K562 (cell line): ENCODE data around the gene CTNS. TPM values are rescaled to one million over a fixed set of nuclear protein-coding genes. Genes with fewer than 3 reads are reported as not detected.

Experiments
- CBX1 ChIP-seq: sonication (generic); IDR thresholded peaks from 2 replicates; pipeline ENCODE4 v1.6.1; 2016; ENCODE audit warnings: antibody characterized with exemption, low read depth, mild to moderate bottlenecking
- HNRNPL ChIP-seq: fragments of 200-400 bp; formaldehyde crosslinking; IDR thresholded peaks from 2 replicates; pipeline ENCODE4 v1.6.1; 2017; ENCODE audit warnings: low read depth, mild to moderate bottlenecking, low read length
- KHSRP ChIP-seq: fragments of 450-650 bp; IDR thresholded peaks from 2 replicates; pipeline ENCODE4 v1.6.1; 2017
- NCOA1 ChIP-seq: fragments of 450-650 bp; IDR thresholded peaks from 2 replicates; pipeline ENCODE4 v1.6.1; 2016; ENCODE audit warnings: low read depth
- ZKSCAN8 ChIP-seq: fragments of 200-800 bp; sonication (Bioruptor generic); IDR thresholded peaks from 2 replicates; pipeline ENCODE4 v1.6.1; 2016; ENCODE audit warnings: missing genetic modification characterization, missing compliant biosample characterization
- ZNF134 ChIP-seq: fragments of 250-450 bp; sonication (Bioruptor Pico); conservative IDR thresholded peaks from 2 replicates; pipeline ENCODE4 v1.4.0; 2020
- polyA plus RNA-seq, 8 experiments: library from polyadenylated mRNA; depleted of rRNA in 4 of 8; stranded (reverse) in 5 of 8; unstranded in 3 of 8; fragments of >200 nt; fragmentation: Nextera tagmentation in 2 of 8; fragmentation: Illumina TruSeq in 1 of 8; extraction: Ambion mirVana in 2 of 8; extraction: Trizol in 1 of 8; gene quantifications; 2 replicates each; pipeline versions ENCODE4 v1.2.1 to v1.2.3, GENCODE V29; 2011 to 2014; ENCODE audit warnings: inconsistent platforms in 1 of 8, missing spikeins in 1 of 8
- total RNA-seq, 7 experiments: library from RNA; depleted of rRNA in 6 of 7; stranded (reverse); fragments of >200 nt in 6 of 7; fragmentation: Illumina TruSeq in 2 of 7; extraction: Trizol in 2 of 7; gene quantifications; 2 replicates each; pipeline versions ENCODE4 v1.2.1 to v1.2.3, GENCODE V29; 2011 to 2021; ENCODE audit warnings: low replicate concordance in 1 of 7
- TF ChIP-seq, protein P1 (sequence below): sonication (generic); IDR thresholded peaks from 2 replicates; pipeline ENCODE4 v1.6.1; 2016
- TF ChIP-seq, protein P2 (sequence below): fragments of 450-650 bp; IDR thresholded peaks from 2 replicates; pipeline ENCODE4 v1.6.1; 2017; ENCODE audit warnings: antibody characterized with exemption
- TF ChIP-seq, protein P3 (sequence below): fragments of 450-650 bp; formaldehyde crosslinking; IDR thresholded peaks from 2 replicates; pipeline ENCODE4 v1.4.0; 2022; ENCODE audit warnings: mild to moderate bottlenecking, moderate library complexity
- TF ChIP-seq, protein P4 (sequence below), 2 experiments: fragments of 150-350 bp in 1 of 2; IDR thresholded peaks; 2 replicates each; pipeline ENCODE4 v1.6.1; 2012 to 2016; ENCODE audit warnings: low read depth in 2 of 2, low read length in 2 of 2, mild to moderate bottlenecking in 1 of 2, moderate library complexity in 1 of 2
- TF ChIP-seq, protein P5 (sequence below), 3 experiments: fragments of 200-800 bp in 1 of 3; fragments of 250-450 bp in 1 of 3; fragments of 450-650 bp in 1 of 3; sonication (Bioruptor Pico) in 1 of 3; sonication (Bioruptor generic) in 1 of 3; formaldehyde crosslinking in 1 of 3; IDR thresholded peaks; 2 replicates each; pipeline versions ENCODE4 v1.6.1 to v1.8.0; 2016 to 2022; ENCODE audit warnings: mild to moderate bottlenecking in 2 of 3, missing genetic modification characterization in 2 of 3, missing compliant biosample characterization in 1 of 3, moderate library complexity in 1 of 3
- TF ChIP-seq, protein P6 (sequence below), 2 experiments: fragments of 450-650 bp; conservative IDR thresholded peaks; 2 replicates each; pipeline ENCODE4 v1.6.1; 2017; ENCODE audit warnings: mild to moderate bottlenecking in 2 of 2, moderate library complexity in 2 of 2
- TF ChIP-seq, protein P7 (sequence below): fragments of 450-650 bp; IDR thresholded peaks from 2 replicates; pipeline ENCODE4 v1.6.1; 2016

Gene CTNS
- total and polyA plus RNA-seq, 9 of the 15 experiments (the other 6 are each of a cell fraction or from before 2014, with no cell fraction given), result 0.66 to 8.4 (median 4.9) TPM

DNA sequence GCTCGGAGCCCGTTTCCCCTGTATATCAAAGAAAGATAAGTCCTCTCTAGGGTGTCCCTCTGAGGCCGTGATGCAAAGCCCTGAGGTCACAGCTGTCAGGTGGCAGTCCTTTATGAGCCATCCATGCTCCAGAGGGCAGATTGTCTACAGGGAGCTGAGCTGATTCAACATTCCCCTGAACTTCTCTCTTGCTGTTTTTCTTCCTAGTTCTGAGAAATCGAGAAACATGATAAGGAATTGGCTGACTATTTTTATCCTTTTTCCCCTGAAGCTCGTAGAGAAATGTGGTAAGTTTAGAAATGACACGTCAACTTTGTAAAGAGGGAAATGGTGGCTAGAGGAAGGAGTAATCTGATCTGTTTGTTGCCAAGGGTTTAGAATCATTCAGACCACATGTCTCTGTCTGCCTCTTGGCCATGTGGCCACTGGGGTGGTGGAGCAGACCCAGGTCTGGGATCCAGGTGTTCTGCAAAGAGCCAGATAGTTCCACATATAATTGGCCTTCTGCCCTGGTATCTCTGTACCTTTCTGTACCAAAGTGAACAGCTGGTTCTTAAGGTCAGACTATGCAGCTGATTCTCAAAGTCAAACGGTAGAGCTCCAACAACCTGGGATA lies 3.5 kb downstream of the CTNS start (continued):
- TF ChIP-seq, protein P1, sequence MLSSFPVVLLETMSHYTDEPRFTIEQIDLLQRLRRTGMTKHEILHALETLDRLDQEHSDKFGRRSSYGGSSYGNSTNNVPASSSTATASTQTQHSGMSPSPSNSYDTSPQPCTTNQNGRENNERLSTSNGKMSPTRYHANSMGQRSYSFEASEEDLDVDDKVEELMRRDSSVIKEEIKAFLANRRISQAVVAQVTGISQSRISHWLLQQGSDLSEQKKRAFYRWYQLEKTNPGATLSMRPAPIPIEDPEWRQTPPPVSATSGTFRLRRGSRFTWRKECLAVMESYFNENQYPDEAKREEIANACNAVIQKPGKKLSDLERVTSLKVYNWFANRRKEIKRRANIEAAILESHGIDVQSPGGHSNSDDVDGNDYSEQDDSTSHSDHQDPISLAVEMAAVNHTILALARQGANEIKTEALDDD, result 0 out of 2 replicates have a peak, but pooled peaks have one; percentile 37
- TF ChIP-seq KHSRP, result no peak
- TF ChIP-seq, protein P2, sequence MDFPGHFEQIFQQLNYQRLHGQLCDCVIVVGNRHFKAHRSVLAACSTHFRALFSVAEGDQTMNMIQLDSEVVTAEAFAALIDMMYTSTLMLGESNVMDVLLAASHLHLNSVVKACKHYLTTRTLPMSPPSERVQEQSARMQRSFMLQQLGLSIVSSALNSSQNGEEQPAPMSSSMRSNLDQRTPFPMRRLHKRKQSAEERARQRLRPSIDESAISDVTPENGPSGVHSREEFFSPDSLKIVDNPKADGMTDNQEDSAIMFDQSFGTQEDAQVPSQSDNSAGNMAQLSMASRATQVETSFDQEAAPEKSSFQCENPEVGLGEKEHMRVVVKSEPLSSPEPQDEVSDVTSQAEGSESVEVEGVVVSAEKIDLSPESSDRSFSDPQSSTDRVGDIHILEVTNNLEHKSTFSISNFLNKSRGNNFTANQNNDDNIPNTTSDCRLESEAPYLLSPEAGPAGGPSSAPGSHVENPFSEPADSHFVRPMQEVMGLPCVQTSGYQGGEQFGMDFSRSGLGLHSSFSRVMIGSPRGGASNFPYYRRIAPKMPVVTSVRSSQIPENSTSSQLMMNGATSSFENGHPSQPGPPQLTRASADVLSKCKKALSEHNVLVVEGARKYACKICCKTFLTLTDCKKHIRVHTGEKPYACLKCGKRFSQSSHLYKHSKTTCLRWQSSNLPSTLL, result no peak
- TF ChIP-seq ZKSCAN8 (CRISPR knock-in tag), result no peak
- no peak for TF ChIP-seq HNRNPL
- peak; percentile 37; the same call in 1 of the 2 replicates for TF ChIP-seq NCOA1
- TF ChIP-seq ZNF134 (CRISPR knock-in tag), result no peak
- TF ChIP-seq, protein P3, sequence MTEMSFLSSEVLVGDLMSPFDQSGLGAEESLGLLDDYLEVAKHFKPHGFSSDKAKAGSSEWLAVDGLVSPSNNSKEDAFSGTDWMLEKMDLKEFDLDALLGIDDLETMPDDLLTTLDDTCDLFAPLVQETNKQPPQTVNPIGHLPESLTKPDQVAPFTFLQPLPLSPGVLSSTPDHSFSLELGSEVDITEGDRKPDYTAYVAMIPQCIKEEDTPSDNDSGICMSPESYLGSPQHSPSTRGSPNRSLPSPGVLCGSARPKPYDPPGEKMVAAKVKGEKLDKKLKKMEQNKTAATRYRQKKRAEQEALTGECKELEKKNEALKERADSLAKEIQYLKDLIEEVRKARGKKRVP (CRISPR knock-in tag), result no peak
- TF ChIP-seq, protein P4, sequence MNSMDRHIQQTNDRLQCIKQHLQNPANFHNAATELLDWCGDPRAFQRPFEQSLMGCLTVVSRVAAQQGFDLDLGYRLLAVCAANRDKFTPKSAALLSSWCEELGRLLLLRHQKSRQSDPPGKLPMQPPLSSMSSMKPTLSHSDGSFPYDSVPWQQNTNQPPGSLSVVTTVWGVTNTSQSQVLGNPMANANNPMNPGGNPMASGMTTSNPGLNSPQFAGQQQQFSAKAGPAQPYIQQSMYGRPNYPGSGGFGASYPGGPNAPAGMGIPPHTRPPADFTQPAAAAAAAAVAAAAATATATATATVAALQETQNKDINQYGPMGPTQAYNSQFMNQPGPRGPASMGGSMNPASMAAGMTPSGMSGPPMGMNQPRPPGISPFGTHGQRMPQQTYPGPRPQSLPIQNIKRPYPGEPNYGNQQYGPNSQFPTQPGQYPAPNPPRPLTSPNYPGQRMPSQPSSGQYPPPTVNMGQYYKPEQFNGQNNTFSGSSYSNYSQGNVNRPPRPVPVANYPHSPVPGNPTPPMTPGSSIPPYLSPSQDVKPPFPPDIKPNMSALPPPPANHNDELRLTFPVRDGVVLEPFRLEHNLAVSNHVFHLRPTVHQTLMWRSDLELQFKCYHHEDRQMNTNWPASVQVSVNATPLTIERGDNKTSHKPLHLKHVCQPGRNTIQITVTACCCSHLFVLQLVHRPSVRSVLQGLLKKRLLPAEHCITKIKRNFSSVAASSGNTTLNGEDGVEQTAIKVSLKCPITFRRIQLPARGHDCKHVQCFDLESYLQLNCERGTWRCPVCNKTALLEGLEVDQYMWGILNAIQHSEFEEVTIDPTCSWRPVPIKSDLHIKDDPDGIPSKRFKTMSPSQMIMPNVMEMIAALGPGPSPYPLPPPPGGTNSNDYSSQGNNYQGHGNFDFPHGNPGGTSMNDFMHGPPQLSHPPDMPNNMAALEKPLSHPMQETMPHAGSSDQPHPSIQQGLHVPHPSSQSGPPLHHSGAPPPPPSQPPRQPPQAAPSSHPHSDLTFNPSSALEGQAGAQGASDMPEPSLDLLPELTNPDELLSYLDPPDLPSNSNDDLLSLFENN (IDR thresholded peaks at IDR 0.05; ENCODE audit: low read depth in 2 of 2, low read length in 2 of 2), result no peak
- TF ChIP-seq, protein P5, sequence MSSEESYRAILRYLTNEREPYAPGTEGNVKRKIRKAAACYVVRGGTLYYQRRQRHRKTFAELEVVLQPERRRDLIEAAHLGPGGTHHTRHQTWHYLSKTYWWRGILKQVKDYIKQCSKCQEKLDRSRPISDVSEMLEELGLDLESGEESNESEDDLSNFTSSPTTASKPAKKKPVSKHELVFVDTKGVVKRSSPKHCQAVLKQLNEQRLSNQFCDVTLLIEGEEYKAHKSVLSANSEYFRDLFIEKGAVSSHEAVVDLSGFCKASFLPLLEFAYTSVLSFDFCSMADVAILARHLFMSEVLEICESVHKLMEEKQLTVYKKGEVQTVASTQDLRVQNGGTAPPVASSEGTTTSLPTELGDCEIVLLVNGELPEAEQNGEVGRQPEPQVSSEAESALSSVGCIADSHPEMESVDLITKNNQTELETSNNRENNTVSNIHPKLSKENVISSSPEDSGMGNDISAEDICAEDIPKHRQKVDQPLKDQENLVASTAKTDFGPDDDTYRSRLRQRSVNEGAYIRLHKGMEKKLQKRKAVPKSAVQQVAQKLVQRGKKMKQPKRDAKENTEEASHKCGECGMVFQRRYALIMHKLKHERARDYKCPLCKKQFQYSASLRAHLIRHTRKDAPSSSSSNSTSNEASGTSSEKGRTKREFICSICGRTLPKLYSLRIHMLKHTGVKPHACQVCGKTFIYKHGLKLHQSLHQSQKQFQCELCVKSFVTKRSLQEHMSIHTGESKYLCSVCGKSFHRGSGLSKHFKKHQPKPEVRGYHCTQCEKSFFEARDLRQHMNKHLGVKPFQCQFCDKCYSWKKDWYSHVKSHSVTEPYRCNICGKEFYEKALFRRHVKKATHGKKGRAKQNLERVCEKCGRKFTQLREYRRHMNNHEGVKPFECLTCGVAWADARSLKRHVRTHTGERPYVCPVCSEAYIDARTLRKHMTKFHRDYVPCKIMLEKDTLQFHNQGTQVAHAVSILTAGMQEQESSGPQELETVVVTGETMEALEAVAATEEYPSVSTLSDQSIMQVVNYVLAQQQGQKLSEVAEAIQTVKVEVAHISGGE (CRISPR knock-in tag; IDR thresholded peaks at IDR 0.05), result no peak
- TF ChIP-seq, protein P6, sequence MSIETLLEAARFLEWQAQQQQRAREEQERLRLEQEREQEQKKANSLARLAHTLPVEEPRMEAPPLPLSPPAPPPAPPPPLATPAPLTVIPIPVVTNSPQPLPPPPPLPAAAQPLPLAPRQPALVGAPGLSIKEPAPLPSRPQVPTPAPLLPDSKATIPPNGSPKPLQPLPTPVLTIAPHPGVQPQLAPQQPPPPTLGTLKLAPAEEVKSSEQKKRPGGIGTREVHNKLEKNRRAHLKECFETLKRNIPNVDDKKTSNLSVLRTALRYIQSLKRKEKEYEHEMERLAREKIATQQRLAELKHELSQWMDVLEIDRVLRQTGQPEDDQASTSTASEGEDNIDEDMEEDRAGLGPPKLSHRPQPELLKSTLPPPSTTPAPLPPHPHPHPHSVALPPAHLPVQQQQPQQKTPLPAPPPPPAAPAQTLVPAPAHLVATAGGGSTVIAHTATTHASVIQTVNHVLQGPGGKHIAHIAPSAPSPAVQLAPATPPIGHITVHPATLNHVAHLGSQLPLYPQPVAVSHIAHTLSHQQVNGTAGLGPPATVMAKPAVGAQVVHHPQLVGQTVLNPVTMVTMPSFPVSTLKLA (conservative IDR thresholded peaks at IDR 0.05), result peak; percentile 75 to 85
- TF ChIP-seq, protein P7, sequence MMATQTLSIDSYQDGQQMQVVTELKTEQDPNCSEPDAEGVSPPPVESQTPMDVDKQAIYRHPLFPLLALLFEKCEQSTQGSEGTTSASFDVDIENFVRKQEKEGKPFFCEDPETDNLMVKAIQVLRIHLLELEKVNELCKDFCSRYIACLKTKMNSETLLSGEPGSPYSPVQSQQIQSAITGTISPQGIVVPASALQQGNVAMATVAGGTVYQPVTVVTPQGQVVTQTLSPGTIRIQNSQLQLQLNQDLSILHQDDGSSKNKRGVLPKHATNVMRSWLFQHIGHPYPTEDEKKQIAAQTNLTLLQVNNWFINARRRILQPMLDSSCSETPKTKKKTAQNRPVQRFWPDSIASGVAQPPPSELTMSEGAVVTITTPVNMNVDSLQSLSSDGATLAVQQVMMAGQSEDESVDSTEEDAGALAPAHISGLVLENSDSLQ, result peak; percentile 77
- TF ChIP-seq CBX1, result no peak
